ENCODE measurements around the gene ZDHHC22. TPM values are rescaled to one million over a fixed set of nuclear protein-coding genes. Genes with fewer than 3 reads are reported as not detected.
A peak's percentile ranks its signal among the peaks of the same experiment; 100 is the strongest.

ZDHHC22 gene
- total RNA-seq, 2 experiments from 2014 or later, result not detected

GRCh38 chr14:77120771-77121743, 20.5 kb downstream of the ZDHHC22 start:
- H3K27ac Mint-ChIP-seq, result peak overlapping the region; percentile 93
- H3K27ac ChIP-seq (ENCODE audit: low read depth in 1 of 2, low read length in 2 of 2), result peak overlapping the region; percentile 56 to 75
- no peak for TF ChIP-seq CTCF (IDR thresholded peaks at IDR 0.05)
- peaks cover 0 to 6% of the 10 kb centered on the region in 2 experiments for H3K9me3 ChIP-seq (ENCODE audit: control insufficient read depth in 1 of 2, insufficient read depth in 1 of 2, low read length in 2 of 2)
- H3K4me3 ChIP-seq (ENCODE audit: low read length), result peak overlapping the region; percentile 3
- CTCF ChIA-PET, result interaction anchor here (0.9 kb wide), 1 partner anchor 11 kb away, joined by 3 read pairs; no protein-coding TSS in a partner anchor
- ATAC-seq (ENCODE audit: poor library complexity) (peak; percentile 65), DNase-seq (peak in 10 of 14 experiments; percentile 14 to 77 (median 52))
- no peaks in the 10 kb centered on the region for H3K9me3 Mint-ChIP-seq
- peaks cover 58% of the 10 kb centered on the region for H3K4me1 Mint-ChIP-seq (ENCODE audit: low read depth)
- peaks cover 11% of the 10 kb centered on the region for H3K27me3 Mint-ChIP-seq
- peaks cover 6 to 7% of the 10 kb centered on the region in 2 experiments for H3K27me3 ChIP-seq (ENCODE audit: control insufficient read depth in 1 of 2, insufficient read depth in 2 of 2, low read length in 2 of 2)
- peaks cover 64% of the 10 kb centered on the region for H3K4me1 ChIP-seq (ENCODE audit: insufficient read depth, low read length)
- H3K36me3 Mint-ChIP-seq (ENCODE audit: low read depth), result peaks cover 23% of the 10 kb centered on the region
- intact Hi-C loops (cut with DNase I, micrococcal nuclease), result loop anchor here in 1 of 2 experiments (2.0 kb wide), 1 partner anchor 22 kb away; the partner anchor contains the start of gene CIPC
- peak overlapping the region; percentile 73 for H3K4me3 Mint-ChIP-seq
- H3K36me3 ChIP-seq (ENCODE audit: insufficient read depth, low read length), result no peaks in the 10 kb centered on the region
- POLR2A ChIA-PET, result interaction anchor here (0.6 to 5.7 kb wide), 7 partner anchors 12 to 216 kb away, joined by 3 to 64 read pairs (median 3); partner anchors contain the start of gene CIPC

GRCh38 chr14:77119851-77120250, 21.7 kb downstream of the ZDHHC22 start:
- no peaks in the 10 kb centered on the region for H3K9me3 Mint-ChIP-seq
- peak overlapping the region; percentile 93 for H3K27ac Mint-ChIP-seq
- peaks cover 49% of the 10 kb centered on the region for H3K4me1 Mint-ChIP-seq (ENCODE audit: low read depth)
- H3K27me3 Mint-ChIP-seq, result peaks cover 5% of the 10 kb centered on the region
- TF ChIP-seq CTCF (IDR thresholded peaks at IDR 0.05), result no peak
- Histone ChIP-seq H3K4me1 (ENCODE audit: insufficient read depth, low read length) (peaks cover 54% of the 10 kb centered on the region), H3K9me3 (ENCODE audit: control insufficient read depth in 1 of 2, insufficient read depth in 1 of 2, low read length in 2 of 2) (no peaks in the 10 kb centered on the region), H3K27me3 (ENCODE audit: control insufficient read depth in 1 of 2, insufficient read depth in 2 of 2, low read length in 2 of 2) (no peaks in the 10 kb centered on the region), H3K36me3 (ENCODE audit: insufficient read depth, low read length) (peaks cover 6% of the 10 kb centered on the region), H3K4me3 (ENCODE audit: low read length) (peak overlapping the region; percentile 14), H3K27ac (ENCODE audit: low read depth in 1 of 2, low read length in 2 of 2) (peak overlapping the region in 1 of 2 donors; percentile 75)
- ChIA-PET POLR2A (interaction anchor here (1.3 to 5.7 kb wide), 2 partner anchors 11 to 22 kb away, joined by 3 to 64 read pairs; partner anchors contain the start of gene CIPC), CTCF (interaction anchor here (0.9 kb wide), 1 partner anchor 9 kb away, joined by 3 read pairs; no protein-coding TSS in a partner anchor)
- ATAC-seq (ENCODE audit: poor library complexity) (peak; percentile 64), DNase-seq (peak in 4 of 14 experiments; percentile 28 to 70 (median 60))
- intact Hi-C loops (cut with DNase I, micrococcal nuclease), result loop anchor here in 1 of 2 experiments (2.0 kb wide), 1 partner anchor 21 kb away; the partner anchor contains the start of gene CIPC
- H3K36me3 Mint-ChIP-seq (ENCODE audit: low read depth), result peaks cover 32% of the 10 kb centered on the region
- H3K4me3 Mint-ChIP-seq, result peak overlapping the region; percentile 43

GRCh38 chr14:77116172-77116817, 25.3 kb downstream of the ZDHHC22 start:
- no peak for DNase-seq
- Mint-ChIP-seq H3K27ac (no peak overlapping the region), H3K9me3 (no peaks in the 10 kb centered on the region), H3K4me3 (no peak overlapping the region), H3K4me1 (ENCODE audit: low read depth) (peaks cover 16% of the 10 kb centered on the region), H3K27me3 (no peaks in the 10 kb centered on the region), H3K36me3 (ENCODE audit: low read depth) (peaks cover 60% of the 10 kb centered on the region)
- ChIA-PET CTCF (no interaction called here), POLR2A (interaction anchor here (1.5 kb wide), 1 partner anchor 17 kb away, joined by 3 read pairs; no protein-coding TSS in a partner anchor)
- H3K36me3 ChIP-seq (ENCODE audit: insufficient read depth, low read length), result peaks cover 33% of the 10 kb centered on the region
- no peak overlapping the region for H3K4me3 ChIP-seq (ENCODE audit: low read length)
- H3K4me1 ChIP-seq (ENCODE audit: insufficient read depth, low read length), result peaks cover 21% of the 10 kb centered on the region
- H3K27ac ChIP-seq (ENCODE audit: low read depth in 1 of 2, low read length in 2 of 2), result no peak overlapping the region
- TF ChIP-seq CTCF (IDR thresholded peaks at IDR 0.05), result no peak
- intact Hi-C loops (cut with DNase I, micrococcal nuclease), result no loop called here
- ATAC-seq (ENCODE audit: poor library complexity), result no peak
- H3K9me3 ChIP-seq (ENCODE audit: control insufficient read depth in 1 of 2, insufficient read depth in 1 of 2, low read length in 2 of 2), result no peaks in the 10 kb centered on the region
- H3K27me3 ChIP-seq (ENCODE audit: control insufficient read depth in 1 of 2, insufficient read depth in 2 of 2, low read length in 2 of 2), result no peaks in the 10 kb centered on the region
